NCI-H1417 (cell line): ENCODE data around the gene MEP1B.
"Not testable (repeated sequence)": the region's sequence is repeated elsewhere in the genome, so short reads cannot be mapped to it uniquely, and the experiment has no call there.

Source experiments
- DNase-seq, 3 experiments: peaks; one replicate each; lab custom pipeline; 2025; lab: John Stamatoyannopoulos, UW

MEP1B gene

DNA sequence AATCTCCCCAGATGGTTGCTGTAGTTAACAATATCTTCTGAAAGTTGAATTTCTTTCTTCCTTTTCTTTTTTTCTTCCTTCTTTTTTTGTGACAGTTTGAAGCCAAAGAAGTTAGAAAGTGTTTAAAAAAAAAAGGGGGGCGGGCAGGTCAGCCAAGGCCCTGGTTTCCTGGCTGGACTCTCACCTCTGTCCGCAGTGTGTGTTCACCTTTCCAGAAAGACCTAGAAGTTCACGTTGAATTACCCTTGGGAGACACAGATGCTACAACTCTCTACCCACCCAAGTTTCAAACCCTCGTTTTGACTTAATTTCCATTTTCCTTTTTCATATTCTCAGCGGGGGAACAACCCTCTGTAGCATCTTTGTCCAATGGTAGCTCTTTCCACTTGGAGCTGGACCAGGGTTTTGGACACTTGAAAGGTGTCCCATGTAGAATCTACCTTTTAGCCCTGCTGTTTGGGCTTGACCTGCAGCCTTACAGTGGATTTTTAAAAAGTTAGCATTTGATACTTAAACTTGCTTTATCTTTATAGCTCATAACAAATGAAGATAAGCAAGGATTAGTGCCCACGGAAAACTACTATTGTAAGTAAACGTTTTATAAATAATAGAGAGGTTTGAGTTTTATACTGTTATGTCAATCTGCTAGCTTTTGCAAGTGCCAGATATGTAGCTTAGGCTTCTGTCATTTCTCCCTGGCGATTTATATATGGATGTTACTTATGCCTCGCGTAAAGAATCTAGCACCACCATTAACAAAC is 20.0 kb downstream of the MEP1B start:
- DNase-seq, result no peak

DNA sequence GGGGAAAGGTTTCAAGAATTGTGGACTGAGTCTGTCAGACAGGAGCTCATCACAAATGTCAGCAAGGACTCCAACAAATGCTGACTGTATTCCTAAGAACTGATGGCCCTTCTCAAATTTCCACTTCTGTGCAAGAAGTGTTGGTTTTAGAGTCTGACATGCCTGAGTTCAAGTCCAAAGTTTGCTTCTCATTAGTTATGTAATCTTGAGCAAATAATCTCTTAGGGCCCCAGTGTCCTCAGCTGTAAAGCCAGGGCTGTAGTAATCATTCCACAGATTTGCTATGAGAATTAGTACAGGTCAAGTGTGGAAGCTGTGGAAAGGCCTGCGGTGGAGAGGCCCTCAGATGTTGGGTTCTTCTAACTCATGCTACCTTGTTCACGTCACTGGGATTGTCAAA is 23.9 kb downstream of the MEP1B start:
- DNase-seq, result peak in 1 of 3 experiments; percentile 13

DNA sequence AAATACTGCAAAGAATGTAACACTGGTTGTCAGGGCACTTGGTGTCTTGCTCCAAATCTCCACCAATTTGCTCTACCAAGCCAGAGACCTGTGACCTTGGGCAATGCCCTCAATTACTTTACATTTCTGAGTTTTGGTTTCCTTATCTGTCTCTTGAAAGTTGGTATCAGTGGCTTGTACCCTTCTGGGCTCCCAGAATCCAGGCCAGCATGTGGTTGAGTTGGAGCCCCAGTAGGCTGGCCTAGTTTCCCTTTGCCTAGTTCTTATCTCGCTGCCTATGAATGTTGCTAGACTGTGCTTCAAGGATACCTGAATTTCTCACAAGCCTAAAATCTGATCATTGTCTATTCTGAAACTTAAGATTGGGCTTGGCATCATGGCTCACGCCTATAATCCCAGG is 26.6 kb downstream of the MEP1B start:
- DNase-seq, result no peak

DNA sequence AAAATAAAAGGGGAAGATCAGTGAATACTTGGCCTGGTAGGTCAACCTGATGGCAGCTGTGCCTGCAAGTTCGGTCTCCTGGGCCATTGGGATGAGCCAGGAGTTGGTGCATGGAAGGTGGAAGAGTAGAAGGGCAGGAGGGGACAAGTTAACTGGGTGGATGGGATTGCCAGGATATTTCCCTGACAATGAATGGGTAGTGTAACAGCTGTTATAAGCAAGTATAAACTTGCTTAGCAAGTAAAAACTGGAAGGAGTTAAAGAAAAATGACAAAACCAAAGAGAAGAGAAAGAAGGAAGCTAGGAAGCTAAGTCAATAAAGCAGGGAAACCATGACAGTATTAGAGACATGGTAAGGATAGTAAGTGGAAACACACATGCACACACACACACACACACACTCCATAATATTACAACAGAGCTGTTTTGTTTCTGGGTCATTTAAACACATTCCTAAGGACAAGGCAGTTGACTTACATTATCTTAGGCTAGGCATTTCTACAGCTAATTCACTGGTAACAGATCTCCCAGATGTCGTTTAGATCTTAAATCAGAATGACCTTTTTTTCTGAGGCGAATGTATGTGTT is 29.7 kb downstream of the MEP1B start:
- no peak for DNase-seq

DNA sequence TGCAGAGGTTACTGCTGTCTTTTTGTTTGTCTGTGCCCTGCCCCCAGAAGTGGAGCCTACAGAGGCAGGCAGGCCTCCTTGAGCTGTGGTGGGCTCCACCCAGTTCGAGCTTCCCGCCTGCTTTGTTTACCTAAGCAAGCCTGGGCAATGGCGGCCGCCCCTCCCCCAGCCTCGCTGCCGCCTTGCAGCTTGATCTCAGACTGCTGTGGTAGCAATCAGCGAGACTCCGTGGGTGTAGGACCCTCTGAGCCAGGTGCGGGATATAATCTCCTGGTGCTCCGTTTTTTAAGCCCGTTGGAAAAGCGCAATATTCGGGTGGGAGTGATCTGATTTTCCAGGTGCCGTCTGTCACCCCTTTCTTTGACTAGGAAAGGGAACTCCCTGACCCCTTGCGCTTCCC is 43.5 kb downstream of the MEP1B start:
- not testable (repeated sequence) for DNase-seq

DNA sequence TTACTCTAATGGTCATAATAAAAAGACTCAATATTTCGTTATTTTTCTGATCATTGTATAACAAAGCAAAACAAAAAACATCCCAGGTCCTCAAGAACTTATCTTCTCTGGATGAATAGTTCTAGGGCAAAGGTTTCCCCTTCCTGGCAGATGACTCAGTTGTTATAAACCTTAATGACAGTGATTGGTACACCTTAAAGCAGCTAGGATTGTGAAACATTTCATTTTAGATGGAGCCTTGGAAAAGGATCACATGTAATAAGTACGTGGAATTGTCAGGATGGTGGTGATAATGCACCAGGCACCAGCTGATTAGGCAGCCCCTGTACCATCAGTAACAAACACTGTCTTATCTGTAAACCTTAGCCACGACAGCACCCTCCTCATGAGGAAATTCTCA is 47.2 kb downstream of the MEP1B start:
- no peak for DNase-seq

DNA sequence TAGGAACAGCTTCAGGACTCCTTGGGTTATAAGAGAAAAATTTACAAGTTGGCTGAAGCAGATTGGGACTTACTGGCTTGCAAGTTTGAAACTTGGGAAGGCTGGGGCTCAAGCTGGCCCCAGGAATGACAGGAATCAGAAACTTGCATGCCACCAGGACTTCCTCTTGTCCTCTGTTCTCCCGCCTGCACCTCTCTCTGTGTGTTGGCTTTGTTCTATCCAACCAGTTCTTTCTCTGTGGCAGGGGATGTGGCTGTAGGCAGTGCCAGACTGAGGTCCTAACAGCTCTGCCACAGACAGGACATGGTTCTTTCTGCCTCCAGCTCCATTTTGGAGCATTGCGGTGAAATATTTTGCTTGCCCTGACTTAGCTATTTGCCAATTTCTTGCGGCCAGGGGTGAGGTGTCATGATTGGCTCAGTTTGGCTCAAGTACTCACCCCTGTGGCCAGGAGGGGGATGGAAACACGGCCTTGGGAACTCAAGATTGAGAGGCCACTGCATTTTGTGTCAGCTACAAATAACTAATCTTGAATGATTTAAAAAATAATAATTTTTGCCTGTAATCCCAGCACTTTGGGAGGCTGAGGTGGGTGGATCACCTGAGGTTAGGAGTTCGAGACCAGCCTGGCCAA is 48.9 kb downstream of the MEP1B start:
- DNase-seq, result no peak

DNA sequence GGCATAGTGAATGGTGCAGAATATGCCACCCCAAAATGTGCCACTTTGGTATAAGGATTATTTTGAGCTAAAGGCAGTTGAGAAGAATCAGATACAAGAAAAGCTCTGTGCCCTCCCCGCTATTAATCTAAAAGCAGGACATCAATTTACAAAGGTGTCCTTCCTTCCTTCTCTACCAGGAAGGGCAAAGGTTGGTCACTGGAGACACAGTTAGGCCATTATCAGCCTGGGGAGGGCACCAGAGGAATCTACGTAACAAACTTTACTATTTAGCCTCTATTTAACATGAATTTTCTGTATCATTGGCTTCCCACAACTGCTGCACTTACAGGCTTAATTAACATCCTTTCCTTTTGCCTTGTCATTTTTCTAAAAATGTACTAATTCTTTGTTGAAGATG is 52.6 kb downstream of the MEP1B start:
- DNase-seq, result no peak

DNA sequence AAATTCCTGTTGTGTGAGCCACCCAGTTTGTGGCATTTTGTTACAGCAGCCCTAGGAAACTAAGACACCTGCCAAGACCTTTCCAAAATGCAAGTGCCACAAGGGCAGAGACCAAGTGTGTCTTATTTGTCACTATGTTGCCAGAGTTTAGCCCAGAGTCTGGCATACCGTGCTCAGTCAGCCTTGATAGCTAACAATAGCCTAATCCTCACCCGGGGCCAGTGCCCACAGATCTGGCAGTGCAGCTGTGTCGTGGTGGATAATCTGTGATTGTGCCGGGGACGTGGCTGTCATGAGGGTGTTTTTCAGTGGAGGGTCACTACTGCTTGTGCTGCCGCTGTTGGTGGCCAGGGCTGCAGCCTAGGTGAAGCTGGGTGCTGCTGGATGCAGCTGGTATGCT is 53.5 kb downstream of the MEP1B start:
- DNase-seq, result no peak

DNA sequence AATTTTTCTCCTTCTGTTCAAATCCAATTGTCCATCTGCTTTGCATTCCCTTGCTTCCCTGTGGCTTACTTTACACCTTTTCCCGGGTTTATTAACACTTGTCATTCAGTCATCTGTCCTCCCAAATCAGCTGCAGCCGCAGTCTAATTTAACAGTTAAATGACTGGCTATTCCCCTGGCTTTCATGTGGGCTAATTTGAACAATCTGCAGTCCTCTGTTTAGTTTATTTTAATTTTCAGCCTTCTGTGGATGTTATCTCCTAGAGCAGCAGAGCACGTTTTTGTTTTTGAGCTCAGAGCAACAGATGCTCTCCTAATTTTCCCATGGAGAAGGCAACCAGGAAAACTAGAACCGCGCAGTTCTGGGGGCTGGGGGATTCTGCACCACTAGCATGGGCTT is 55.0 kb downstream of the MEP1B start:
- no peak for DNase-seq

DNA sequence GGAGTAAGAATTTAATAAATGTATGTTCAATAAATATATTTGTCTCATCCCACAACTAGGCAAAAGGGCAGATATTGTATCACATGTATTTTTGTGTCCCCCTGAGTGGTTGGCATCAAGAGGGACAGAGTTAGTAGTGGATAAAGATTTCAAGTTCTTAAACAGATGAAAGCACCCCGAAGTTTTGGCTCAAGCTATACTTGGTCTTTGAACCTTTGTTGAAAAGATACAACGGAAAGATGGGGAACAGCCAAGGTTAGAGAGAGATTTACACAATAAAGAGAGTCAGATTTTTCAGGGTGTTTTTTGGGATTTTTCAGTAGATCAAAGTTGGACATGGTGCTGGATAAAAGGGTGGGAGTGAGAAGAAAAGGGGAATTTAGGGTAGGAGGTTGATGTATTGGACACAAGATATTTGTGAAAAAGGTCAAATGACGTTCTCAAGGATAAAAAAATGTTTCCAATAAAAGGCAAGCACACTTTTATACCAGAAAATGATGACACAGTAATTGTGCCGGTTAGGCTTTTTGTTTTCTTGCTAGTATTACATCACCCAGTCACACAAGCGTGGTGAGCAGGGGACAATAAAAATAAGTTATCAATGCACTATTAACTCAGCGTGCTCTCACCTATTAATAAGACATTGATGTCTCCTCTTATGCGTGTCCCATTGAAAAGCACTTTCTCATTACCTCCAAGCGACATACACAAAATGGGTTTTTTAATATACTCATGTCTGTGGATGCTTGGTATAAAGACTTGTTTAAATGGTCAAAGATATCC is 59.5 kb downstream of the MEP1B start:
- no peak for DNase-seq

DNA sequence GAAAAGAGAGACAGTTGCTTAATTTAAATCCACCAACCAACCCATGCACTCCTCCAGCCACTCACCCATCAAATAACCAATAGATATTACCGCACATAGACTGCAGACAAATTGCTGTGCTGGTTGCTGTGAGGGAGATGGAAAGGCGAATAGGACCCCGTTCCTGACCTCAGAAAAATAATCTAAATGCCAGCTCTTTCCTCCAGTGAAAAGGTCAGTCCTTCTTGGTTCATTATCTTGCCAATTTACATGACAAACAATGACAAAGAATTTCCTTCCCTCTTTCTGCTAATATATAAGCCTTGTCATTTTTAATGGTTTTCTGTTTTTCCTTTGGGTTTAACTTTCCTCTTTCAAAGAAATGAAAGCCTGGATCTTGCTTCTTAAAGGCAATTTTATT is 61.6 kb downstream of the MEP1B start:
- DNase-seq, result no peak

DNA sequence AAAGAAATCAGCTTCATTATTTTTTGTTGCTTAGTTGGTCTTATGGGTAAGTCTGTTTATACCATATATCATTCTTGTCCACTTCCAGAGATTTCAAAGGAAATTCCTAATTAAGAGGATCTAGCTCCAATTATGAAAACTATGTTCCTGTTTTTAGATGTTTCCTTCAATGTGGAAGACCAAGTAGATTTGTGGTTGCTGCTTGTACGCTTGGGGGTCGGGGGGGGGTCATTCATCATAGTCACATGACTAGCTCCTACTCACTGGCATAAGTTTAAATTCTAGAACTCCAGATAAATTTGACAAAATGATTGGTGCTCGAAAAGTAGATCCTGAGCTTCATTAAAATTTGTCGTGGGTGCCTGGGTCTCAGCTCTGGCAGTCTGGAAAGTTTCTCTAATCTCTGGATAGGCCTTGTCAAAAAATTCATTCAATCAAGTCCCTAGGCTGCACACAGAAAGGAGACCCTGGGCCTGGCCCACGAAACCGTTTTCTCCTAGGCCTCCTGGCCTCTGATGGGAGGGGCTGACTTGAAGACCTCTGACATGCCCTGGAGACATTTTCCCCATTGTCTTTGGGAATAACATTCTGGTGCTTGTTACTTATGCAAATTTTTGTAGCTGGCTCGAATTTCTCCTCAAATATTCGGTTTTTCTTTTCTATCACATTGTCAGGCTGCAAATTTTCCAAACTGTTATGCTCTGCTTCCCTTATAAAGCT is 62.5 kb downstream of the MEP1B start:
- DNase-seq, result no peak

DNA sequence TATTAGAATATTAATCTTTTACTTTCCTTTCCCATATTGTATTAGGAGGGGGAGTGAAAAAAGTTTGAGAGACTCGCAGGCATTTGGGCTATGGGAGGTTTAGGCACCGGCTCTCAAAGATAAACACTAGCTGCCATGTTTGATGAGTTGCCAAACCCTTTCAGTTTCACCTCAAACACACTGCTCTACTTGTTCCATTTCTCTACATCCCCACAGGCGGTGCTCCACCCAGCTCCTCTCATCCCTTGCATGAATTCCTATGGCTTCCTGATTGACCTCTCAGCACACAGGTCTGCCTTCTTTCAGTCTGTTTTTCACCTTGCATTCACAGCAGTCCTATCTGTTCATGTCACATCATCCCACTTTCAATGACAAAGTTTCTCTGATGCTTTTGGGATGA is 65.7 kb downstream of the MEP1B start:
- DNase-seq, result no peak

DNA sequence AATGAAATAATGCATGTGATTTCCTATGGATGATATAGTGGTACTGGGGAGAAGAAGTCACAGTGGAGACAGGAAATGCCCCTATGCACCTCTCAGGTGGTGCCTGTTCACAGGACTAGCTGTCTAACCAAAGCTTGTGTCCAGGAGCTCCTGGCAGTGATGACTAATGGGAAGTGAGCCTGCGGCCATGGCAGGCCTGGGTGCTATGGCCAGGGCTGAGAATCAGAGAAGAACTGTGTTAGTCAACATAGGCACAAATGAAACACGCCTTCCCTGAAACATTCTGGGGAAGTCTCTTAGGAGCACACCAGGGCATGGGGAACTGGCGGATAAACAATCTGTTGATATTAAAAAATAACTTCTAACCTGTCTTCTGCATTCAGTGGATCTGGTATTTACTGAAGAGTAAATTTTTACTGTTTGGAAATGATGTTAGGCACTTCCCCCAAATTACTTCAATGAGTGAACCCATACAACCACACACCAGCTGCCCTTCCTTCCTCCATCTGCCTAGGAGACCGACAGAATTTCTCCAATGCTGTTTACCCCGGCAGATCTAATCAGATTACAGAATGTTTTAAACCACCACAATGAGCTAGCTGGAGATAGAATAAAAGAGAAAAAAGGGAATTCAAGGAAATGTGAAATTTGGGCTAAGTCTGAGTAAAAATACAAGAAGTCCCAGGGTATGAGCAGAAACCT is 67.4 kb downstream of the MEP1B start:
- no peak for DNase-seq

DNA sequence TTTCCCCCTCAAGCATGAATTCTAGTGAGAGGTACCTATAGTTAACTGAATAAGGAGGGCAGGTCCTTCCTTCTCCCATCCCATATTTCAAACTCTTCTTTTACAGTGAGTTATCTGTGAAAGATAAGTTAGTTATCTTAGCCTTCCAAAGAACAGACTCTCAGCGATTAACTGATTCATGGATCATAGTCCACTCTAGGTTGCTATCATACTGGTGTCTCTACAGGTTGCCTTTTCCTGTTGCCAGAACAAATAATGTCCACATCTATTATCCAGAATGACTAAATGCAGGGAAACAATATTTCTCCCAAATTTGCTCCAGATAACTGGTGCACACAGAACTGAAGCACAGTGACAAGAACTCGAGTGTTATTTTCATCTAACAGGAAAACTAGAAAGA is 68.3 kb downstream of the MEP1B start:
- no peak for DNase-seq

DNA sequence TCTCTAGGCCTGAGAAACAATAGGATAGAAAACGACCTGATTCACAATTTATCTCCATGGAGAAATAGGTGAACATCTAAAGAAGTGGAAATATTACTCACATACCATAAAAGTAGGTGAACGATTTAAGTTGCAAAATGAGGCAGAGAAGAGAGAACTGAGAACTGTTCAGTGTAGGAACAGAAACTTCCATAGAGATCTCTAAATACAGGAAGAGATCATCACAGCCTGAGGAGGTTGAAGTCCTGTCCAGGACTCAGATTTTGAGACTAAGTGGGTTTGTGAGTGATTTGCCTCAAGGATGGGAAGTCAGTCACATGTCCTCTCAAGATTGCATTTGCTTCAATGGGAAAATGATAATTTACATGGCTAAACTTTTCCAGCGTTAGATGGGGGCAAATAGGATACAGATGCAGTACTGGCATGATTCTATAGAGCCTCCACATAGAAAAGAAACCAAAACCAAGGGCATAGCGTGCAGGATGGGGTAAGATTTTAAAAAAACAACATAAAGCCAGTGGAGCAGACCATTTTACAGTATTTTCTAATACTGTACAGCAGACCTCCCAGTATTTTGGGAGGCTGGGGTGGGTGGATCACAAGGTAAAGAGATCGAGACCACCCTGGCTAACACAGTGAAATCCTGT is 68.8 kb downstream of the MEP1B start:
- DNase-seq, result no peak

DNA sequence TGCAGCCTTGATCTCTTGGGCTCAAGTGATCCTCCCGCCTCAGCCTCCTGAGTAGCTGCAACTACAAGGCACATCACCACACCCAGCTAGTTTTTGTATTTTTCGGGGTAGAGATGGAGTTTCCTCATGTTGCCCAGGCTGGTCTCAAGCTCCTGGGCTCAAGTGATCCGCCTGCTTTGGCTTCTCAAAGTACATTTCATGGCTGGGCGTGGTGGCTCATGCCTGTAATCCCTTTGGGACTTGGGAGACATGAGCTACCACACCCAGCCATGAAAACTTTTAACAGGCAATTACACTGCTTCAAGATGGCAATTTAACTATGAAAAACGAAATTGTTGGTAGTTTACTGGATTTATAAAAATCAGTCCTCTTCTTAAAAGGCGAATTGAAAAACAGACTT is 69.7 kb downstream of the MEP1B start:
- DNase-seq, result no peak

DNA sequence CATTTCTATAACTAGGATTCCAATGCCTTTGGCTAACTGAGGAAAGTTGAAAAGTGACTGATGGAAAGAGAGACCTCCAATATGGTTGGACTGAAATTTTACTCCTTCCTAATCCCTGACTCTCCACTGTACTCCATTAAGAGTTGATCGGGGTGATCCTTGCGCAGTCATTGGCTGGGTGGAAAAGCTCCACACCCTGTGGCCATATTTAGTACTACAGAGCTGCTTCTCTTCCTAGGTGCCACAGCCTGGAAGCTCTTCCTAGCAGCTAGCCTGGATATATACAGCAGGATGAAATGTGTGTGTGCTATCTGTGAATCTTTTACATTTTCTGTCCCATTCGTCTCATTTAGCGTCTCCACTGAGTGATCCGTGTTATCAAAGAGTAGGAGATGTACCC is 71.2 kb downstream of the MEP1B start:
- DNase-seq, result no peak

DNA sequence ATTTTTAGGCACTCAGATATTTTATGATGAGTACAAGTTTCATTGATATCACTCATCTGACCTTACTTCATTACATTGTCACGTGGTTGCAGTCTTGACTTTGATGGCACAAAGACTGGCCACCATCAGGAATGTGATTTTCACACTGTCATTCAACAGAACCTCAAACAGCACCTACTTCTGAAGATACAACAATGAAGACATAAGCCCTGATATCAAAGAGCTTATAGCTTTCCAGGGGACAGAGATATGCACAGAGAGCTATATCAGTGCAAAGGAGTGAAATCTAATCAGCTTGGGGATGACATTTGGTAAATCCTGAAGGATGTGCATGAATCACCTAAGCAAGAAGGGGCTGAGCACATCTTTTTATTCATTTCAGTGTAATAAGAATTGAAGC is 72.3 kb downstream of the MEP1B start:
- no peak for DNase-seq

DNA sequence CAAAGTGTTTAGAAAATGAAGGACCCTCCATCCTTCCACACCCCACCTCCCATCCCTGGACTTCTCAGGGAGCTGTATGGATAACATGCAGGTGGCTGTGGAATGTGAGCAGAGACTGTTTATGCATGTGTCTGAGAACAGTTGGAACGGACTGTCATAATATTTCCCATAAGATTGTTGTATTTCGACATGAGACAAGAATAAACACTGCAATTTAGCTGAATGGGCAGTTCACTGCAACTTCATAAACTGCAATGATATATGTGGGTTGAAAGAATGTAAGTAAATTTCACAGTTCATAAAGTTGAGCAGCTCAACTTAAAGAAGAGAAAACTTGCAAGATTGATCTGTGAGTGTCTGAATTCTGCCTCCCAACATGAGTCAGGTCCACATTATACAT is 74.6 kb downstream of the MEP1B start:
- no peak for DNase-seq
